MM.1S (cell line): ENCODE measurements around the gene PATL2.

Experiments used
- DNase-seq: peaks from one replicate; pipeline ENCODE4 v3.0.0-alpha.2; 2015
- H2AFZ ChIP-seq: fragments of 300-600 bp; sonication (generic); 2 replicates; pipeline ENCODE4 v1.6.0; 2016; ENCODE audit warnings: antibody characterized with exemption, low read length
- H3F3A ChIP-seq: fragments of 300-600 bp; sonication (generic); 2 replicates; pipeline ENCODE4 v1.6.1; 2016; ENCODE audit warnings: mild to moderate bottlenecking, antibody characterized with exemption, low read length, moderate library complexity, mixed read lengths; ENCODE audit not compliant: insufficient read depth
- H3K27ac ChIP-seq: fragments of 300-600 bp; sonication (generic); 2 replicates; pipeline ENCODE4 v1.5.1; 2016; ENCODE audit warnings: mild to moderate bottlenecking, low read length
- H3K27me3 ChIP-seq: fragments of 300-600 bp; sonication (generic); replicated peaks from 2 replicates; pipeline ENCODE4 v1.6.0; 2016; ENCODE audit warnings: low read length; ENCODE audit not compliant: insufficient read depth
- H3K36me3 ChIP-seq: fragments of 300-600 bp; sonication (generic); replicated peaks from 2 replicates; pipeline ENCODE4 v1.6.1; 2016; ENCODE audit warnings: mild to moderate bottlenecking, low read length, mixed read lengths; ENCODE audit not compliant: insufficient read depth
- H3K4me1 ChIP-seq: fragments of 300-600 bp; sonication (generic); 2 replicates; pipeline ENCODE4 v1.6.1; 2016; ENCODE audit warnings: low read length, mixed read lengths
- H3K4me2 ChIP-seq: fragments of 300-600 bp; sonication (generic); 2 replicates; pipeline ENCODE4 v1.6.0; 2016; ENCODE audit warnings: low read depth, low read length
- H3K4me3 ChIP-seq: fragments of 300-600 bp; sonication (generic); 2 replicates; pipeline ENCODE4 v1.5.1; 2016; ENCODE audit warnings: low read length, mixed read lengths
- H3K79me2 ChIP-seq: fragments of 300-600 bp; sonication (generic); 2 replicates; pipeline ENCODE4 v1.6.1; 2016; ENCODE audit warnings: mixed run types, low read length, mixed read lengths
- H3K9ac ChIP-seq: fragments of 300-600 bp; sonication (generic); 2 replicates; pipeline ENCODE4 v1.6.1; 2016; ENCODE audit warnings: low read length, mixed read lengths
- H3K9me2 ChIP-seq: fragments of 300-600 bp; sonication (generic); replicated peaks from 2 replicates; pipeline ENCODE4 v1.6.1; 2016; ENCODE audit warnings: mild to moderate bottlenecking, low read length, mixed read lengths; ENCODE audit not compliant: insufficient read depth
- H3K9me3 ChIP-seq: fragments of 300-600 bp; sonication (generic); replicated peaks from 2 replicates; pipeline ENCODE4 v1.6.1; 2016; ENCODE audit warnings: mild to moderate bottlenecking, low read length, mixed read lengths; ENCODE audit not compliant: insufficient read depth
- H4K20me1 ChIP-seq: fragments of 300-600 bp; sonication (generic); 2 replicates; pipeline ENCODE4 v1.6.1; 2016; ENCODE audit warnings: mild to moderate bottlenecking, low read length, moderate library complexity, mixed read lengths; ENCODE audit not compliant: insufficient read depth
- EZH2 ChIP-seq: fragments of 300-600 bp; sonication (generic); optimal IDR thresholded peaks from 2 replicates; pipeline ENCODE3; 2017; ENCODE audit warnings: low read depth, mild to moderate bottlenecking, antibody characterized with exemption, low read length, mixed read lengths
- EZH2phosphoT487 ChIP-seq: fragments of 300-600 bp; sonication (generic); IDR thresholded peaks from 2 replicates; pipeline ENCODE4 v1.6.1; 2018; ENCODE audit warnings: antibody characterized with exemption, low read length
- TF ChIP-seq, protein P1 (sequence below): fragments of 300-600 bp; sonication (generic); IDR thresholded peaks from 2 replicates; pipeline ENCODE4 v1.5.1; 2016; ENCODE audit warnings: antibody characterized with exemption, low read length, mixed read lengths

The PATL2 gene

DNA sequence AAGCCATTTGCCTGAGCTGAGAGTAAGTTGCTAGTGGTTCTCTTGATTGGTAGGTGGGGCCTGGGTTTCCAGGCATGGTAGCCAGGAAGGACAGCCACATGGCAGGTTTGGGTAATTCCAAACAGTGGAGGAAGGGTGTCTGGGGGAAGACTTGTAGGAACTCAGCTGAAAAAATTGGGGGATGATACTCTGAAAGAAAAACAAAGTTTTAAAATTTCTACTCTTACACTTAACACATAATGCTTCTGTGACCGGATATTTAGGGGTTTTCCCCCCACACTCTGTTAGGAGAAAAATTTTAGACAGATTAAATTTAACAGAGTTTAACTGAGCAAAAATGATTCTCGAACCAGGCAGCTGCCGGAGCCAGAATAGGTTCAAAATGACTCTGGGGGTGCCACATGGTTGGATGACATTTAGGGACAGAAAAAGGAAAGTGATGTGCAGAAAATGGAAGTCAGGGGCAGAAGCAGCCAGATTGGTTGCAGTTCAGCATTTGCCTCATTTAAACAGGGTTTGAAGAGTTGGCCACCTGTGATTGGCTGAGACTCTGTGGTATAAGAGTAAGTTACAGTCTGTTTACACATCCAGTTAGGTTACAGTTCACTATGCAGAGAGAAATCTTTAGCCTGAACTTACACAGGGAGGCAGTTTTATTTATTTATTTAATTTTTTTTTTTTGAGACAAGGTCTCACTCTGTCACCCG, 8.3 kb upstream of the PATL2 start:
- Histone ChIP-seq H3K36me3 (peaks cover 32% of the 10 kb centered on the region), H2AFZ (no peak overlapping the region), H3K9me2 (no peaks in the 10 kb centered on the region), H3K4me2 (no peak overlapping the region), H3K4me1 (peaks cover 75% of the 10 kb centered on the region), H3K79me2 (peaks cover 26% of the 10 kb centered on the region), H3K9me3 (no peaks in the 10 kb centered on the region), H3K9ac (no peak overlapping the region), H3K27me3 (no peaks in the 10 kb centered on the region), H3F3A (peaks cover 68% of the 10 kb centered on the region), H4K20me1 (peaks cover 21% of the 10 kb centered on the region), H3K4me3 (no peak overlapping the region), H3K27ac (peak overlapping the region; percentile 43; the same call in 1 of the 2 replicates)
- TF ChIP-seq EZH2 = no peak
- TF ChIP-seq, protein P1, sequence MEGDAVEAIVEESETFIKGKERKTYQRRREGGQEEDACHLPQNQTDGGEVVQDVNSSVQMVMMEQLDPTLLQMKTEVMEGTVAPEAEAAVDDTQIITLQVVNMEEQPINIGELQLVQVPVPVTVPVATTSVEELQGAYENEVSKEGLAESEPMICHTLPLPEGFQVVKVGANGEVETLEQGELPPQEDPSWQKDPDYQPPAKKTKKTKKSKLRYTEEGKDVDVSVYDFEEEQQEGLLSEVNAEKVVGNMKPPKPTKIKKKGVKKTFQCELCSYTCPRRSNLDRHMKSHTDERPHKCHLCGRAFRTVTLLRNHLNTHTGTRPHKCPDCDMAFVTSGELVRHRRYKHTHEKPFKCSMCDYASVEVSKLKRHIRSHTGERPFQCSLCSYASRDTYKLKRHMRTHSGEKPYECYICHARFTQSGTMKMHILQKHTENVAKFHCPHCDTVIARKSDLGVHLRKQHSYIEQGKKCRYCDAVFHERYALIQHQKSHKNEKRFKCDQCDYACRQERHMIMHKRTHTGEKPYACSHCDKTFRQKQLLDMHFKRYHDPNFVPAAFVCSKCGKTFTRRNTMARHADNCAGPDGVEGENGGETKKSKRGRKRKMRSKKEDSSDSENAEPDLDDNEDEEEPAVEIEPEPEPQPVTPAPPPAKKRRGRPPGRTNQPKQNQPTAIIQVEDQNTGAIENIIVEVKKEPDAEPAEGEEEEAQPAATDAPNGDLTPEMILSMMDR = no peak
- no peak for TF ChIP-seq EZH2phosphoT487
- peak; percentile 67 for DNase-seq

DNA sequence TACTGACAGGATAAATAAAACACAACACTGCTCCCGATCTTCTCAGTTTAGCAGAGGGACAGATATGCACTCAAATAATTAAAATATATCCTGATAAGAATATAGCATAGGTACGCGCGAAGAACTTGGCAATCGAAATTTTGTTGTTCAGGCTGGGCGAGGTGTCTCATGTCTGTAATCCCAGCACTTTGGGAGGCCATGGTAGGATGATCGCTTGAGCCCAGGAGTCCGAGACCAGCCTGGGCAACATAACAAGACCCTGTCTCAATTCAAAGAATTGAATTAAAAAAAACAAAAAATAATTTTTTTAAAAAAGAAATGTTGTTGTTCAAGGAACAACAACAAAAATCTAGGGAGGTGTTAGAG, 7.8 kb upstream of the PATL2 start:
- peak; percentile 5 for DNase-seq
- Histone ChIP-seq H3K9me3 (no peaks in the 10 kb centered on the region), H3K4me1 (peaks cover 76% of the 10 kb centered on the region), H2AFZ (no peak overlapping the region), H3K4me2 (no peak overlapping the region), H3K27ac (peak overlapping the region; percentile 43; the same call in 1 of the 2 replicates), H3K9ac (no peak overlapping the region), H3K9me2 (no peaks in the 10 kb centered on the region), H3K79me2 (peaks cover 32% of the 10 kb centered on the region), H3K36me3 (peaks cover 32% of the 10 kb centered on the region), H3F3A (peaks cover 70% of the 10 kb centered on the region), H4K20me1 (peaks cover 26% of the 10 kb centered on the region), H3K4me3 (no peak overlapping the region), H3K27me3 (no peaks in the 10 kb centered on the region)
- TF ChIP-seq EZH2phosphoT487 (no peak), EZH2 (no peak)
- TF ChIP-seq, protein P1 = no peak

DNA sequence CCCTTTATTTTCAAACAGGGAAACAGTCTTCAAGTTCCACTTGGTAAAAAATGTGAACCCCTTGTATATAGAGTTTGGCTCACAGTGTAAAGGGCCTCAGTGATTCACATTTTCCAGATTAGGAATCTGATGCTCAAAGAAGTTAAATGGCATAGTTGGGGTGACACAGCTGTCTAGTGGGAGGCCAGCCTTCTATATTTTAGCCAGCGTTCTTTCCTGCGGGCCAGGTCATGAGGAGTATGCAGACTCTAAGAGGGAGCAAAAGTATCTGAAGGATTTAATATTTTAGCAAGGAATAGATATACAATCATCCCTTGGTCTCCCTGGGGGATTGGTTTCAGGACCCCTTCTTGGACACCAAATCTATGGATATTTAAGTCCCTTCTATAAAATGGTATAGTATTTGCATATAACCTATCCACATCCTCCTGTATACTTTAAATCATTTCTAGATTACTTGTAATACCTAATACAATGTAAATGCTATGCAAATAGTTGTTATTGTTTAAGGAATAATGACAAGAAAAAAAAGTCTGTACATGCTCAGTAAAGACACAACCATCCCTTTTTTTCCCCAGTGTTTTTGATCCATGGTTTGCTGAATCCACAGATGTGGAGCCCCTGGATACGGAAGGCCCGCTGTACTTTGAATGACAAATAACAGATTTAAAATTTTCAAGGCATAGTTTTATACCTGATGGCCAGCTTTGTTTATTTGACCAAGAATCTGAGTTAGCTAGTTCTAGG, 7.2 kb upstream of the PATL2 start:
- no peaks in the 10 kb centered on the region for H3K9me2 ChIP-seq
- no peaks in the 10 kb centered on the region for H3K27me3 ChIP-seq
- peaks cover 73% of the 10 kb centered on the region for H3F3A ChIP-seq
- H3K4me1 ChIP-seq = peaks cover 77% of the 10 kb centered on the region
- peaks cover 32% of the 10 kb centered on the region for H4K20me1 ChIP-seq
- no peaks in the 10 kb centered on the region for H3K9me3 ChIP-seq
- TF ChIP-seq EZH2 (no peak), EZH2phosphoT487 (no peak)
- TF ChIP-seq, protein P1 = no peak
- peaks cover 32% of the 10 kb centered on the region for H3K36me3 ChIP-seq
- no peak overlapping the region for H3K4me2 ChIP-seq
- peaks cover 37% of the 10 kb centered on the region for H3K79me2 ChIP-seq
- H3K27ac ChIP-seq = no peak overlapping the region
- H2AFZ ChIP-seq = no peak overlapping the region
- peak; percentile 5 for DNase-seq
- no peak overlapping the region for H3K4me3 ChIP-seq
- H3K9ac ChIP-seq = no peak overlapping the region
